GM12864 (cell line): ENCODE data around the gene ZIC5.

Experiments used
- DNase-seq: peaks from one replicate; pipeline ENCODE4 v3.0.0-alpha.2; 2011; ENCODE audit warnings: low read depth
- H3K4me3 ChIP-seq: 2 replicates; pipeline ENCODE4 v1.5.1; 2011; ENCODE audit warnings: mild to moderate bottlenecking, low read depth, low read length, control low read depth
- TF ChIP-seq, protein P1 (sequence below): IDR thresholded peaks from 2 replicates; pipeline ENCODE4 v1.5.1; 2011; ENCODE audit warnings: low read depth, mild to moderate bottlenecking, moderate library complexity, low read length, control low read depth, inconsistent platforms; ENCODE audit errors: missing control alignments

ZIC5 gene

DNA sequence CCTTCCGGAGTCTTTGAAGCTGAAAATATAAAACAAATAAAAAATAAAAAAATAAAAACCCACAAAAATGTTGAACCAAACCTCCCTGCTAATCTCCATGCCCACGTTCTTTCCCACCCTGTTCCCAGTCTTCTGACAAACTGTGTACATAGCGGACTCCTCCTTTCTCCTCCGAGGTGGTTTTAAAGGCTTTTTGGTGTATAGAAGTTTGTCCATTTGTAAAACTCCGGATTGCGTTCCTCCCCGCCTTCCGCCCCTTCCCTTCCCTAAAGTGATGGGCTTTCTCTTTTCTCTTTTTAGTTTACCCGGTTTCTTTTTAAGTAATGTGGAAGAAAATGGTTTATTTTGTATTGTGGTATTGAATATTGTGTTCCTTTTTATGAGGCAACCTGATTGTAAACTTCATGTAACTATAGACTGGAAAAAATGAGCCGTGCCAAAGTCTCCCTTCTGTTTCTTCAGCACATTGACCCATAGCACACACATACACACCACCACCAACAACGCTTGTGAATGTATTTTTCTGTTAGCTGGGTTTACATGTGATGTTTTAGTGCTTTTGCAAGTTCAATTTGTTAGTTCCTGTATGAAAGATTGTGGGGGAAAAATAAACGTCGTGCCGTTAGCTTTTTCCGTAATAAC lies 14.4 kb upstream of the ZIC5 start:
- H3K4me3 ChIP-seq = no peak overlapping the region
- TF ChIP-seq, protein P1, sequence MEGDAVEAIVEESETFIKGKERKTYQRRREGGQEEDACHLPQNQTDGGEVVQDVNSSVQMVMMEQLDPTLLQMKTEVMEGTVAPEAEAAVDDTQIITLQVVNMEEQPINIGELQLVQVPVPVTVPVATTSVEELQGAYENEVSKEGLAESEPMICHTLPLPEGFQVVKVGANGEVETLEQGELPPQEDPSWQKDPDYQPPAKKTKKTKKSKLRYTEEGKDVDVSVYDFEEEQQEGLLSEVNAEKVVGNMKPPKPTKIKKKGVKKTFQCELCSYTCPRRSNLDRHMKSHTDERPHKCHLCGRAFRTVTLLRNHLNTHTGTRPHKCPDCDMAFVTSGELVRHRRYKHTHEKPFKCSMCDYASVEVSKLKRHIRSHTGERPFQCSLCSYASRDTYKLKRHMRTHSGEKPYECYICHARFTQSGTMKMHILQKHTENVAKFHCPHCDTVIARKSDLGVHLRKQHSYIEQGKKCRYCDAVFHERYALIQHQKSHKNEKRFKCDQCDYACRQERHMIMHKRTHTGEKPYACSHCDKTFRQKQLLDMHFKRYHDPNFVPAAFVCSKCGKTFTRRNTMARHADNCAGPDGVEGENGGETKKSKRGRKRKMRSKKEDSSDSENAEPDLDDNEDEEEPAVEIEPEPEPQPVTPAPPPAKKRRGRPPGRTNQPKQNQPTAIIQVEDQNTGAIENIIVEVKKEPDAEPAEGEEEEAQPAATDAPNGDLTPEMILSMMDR = no peak
- DNase-seq = no peak

DNA sequence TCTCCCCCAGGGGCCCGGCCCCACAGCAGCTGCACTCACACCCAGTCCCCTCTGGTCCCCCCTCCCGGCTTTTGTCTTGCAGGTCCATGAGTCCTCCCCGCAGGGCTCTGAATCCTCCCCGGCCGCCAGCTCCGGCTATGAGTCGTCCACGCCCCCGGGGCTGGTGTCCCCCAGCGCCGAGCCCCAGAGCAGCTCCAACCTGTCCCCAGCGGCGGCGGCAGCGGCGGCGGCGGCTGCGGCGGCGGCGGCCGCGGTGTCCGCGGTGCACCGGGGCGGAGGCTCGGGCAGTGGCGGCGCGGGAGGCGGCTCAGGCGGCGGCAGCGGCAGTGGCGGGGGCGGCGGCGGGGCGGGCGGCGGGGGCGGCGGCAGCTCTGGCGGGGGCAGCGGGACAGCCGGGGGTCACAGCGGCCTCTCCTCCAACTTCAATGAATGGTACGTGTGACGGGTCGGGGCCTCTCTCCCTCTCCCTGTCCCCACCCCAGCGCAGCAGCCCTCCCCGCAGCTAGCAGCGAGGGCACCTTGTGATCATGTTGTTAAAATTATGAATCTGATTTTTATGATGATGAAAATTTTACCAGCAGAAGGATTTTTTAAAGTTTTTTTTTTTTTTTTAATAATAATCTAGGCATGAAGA lies 13.8 kb upstream of the ZIC5 start:
- DNase-seq = no peak
- TF ChIP-seq, protein P1 = no peak
- H3K4me3 ChIP-seq = no peak overlapping the region

DNA sequence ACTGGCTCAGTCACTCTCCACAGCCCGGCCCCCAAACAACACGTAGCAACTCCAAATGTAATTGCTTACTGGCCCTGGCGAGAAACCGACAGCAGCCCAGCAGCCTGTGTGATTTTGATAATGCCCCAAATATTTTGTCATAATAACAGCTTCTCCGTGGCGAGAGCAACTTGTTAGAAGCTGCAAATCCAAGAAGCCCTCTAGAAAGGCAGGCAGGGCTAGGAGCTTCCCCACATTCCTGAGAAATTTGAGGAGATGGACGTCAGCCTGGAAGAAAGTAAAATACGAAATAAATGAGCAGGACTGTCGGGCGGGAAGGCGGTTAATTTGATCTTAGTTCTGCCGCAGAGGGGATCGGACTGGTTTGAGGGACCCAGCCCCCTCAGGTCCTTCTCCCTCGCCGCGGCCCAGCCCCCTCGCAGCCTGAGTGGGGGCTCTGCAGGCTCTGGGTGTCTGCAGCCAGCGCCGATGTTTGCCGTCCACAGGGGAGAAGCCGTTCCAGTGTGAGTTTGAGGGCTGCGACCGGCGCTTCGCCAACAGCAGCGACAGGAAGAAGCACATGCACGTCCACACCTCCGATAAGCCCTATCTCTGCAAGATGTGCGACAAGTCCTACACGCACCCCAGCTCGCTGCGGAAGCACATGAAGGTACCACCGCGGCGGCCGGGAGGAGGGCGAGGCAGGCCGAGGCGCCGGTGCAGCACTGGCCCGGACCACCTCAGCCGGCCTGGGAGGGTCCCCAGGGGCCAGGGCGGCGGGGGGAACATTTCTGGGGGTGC lies 13.1 kb upstream of the ZIC5 start:
- TF ChIP-seq, protein P1 = no peak
- H3K4me3 ChIP-seq = no peak overlapping the region
- DNase-seq = no peak

DNA sequence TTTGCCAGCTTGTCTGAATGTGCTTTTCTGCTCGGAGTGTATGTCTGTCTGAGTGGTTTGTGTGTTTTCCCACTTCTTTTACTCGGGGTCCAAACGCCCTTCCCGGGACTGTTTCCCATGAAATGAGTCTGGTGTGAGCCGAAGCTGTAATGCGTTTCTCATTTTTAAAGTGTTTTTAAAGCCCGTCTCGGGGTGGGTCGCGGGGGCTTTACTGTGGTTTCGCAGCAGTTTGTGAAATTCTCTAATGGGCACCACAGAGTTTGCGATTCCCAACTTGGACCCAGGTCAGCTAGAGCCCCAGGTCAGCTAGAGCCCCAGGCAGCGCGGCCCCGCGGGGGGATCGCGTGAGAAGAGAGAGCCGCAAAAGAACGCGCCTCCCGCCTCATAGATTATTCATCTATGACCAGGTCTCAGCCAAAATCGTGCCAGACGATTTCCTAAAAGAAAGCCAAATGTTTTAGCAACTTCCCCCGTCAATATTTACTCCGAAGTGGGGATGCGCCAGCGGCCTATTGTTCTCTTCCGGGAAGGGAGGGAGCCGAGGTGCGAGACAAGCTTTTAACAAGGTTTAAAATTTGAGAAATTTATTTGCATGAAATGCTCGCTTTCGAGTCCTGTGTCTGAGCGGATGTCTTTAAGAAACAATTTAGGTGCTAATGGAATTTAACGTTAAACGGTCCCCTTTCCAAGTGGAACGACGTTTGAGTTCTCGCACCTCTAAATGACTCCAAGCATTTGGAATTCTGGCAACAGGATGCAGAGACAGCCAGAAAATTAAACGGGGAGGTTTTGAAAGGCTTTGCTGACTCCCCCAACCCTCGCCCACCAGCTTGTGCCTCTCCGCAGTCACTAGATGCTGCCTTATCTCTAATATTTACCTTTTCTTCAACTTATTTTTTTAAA lies 12.2 kb upstream of the ZIC5 start:
- no peak for DNase-seq
- TF ChIP-seq, protein P1 = no peak
- no peak overlapping the region for H3K4me3 ChIP-seq

DNA sequence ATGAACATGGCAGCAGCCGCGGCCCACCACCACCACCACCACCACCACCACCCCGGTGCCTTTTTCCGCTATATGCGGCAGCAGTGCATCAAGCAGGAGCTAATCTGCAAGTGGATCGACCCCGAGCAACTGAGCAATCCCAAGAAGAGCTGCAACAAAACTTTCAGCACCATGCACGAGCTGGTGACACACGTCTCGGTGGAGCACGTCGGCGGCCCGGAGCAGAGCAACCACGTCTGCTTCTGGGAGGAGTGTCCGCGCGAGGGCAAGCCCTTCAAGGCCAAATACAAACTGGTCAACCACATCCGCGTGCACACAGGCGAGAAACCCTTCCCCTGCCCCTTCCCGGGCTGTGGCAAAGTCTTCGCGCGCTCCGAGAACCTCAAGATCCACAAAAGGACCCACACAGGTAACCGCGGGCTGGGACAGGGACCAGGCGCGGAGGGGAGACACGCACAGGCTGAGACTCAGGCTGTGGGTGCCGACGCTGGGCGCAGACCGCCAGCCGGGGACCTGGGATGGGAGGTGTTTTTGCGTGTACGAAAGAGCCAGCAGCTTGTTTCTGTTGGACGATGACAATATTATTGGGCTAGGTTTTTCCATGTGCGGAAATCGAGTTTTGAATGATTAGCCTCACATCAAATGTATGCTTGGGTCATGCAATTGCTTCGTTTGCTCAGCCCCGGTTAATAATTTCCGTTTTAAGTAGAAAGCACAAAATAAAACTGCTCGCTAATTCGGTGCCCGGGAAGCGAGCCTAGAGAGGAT lies 11.3 kb upstream of the ZIC5 start:
- DNase-seq = no peak
- TF ChIP-seq, protein P1 = no peak
- no peak overlapping the region for H3K4me3 ChIP-seq
